Measurements from ENCODE around the gene MELTF. TPM values are rescaled to one million over a fixed set of nuclear protein-coding genes. Genes with fewer than 3 reads are reported as not detected.

The MELTF gene
- total and polyA plus RNA-seq, 9 of the 15 experiments (the other 6 are each of a cell fraction or from before 2014, with no cell fraction given): 0.35 to 10.5 (median 4.5) TPM

- Histone ChIP-seq H3K9me3 (replicated peaks; ENCODE audit: control insufficient read depth, insufficient read depth, low read depth, low read length) (no peaks in the 10 kb centered on the region), H3K4me3 (no peak overlapping the region), H3K9ac (ENCODE audit: insufficient read depth in 1 of 2, low read depth in 2 of 2, low read length in 2 of 2) (peak overlapping the region in 1 of 2 experiments; percentile 28; a peak in 1 of 4 replicates), H3K4me2 (ENCODE audit: insufficient read depth, low read length) (no peak overlapping the region), H3K36me3 (ENCODE audit: control insufficient read depth, insufficient read depth, low read length) (peaks cover 5% of the 10 kb centered on the region; the same call in 1 of the 3 replicates), H3K4me1 (replicated peaks in 1 of 2; ENCODE audit: control insufficient read depth in 2 of 2, insufficient read depth in 2 of 2, low read length in 2 of 2) (peaks cover 12 to 60% of the 10 kb centered on the region in 2 experiments), H3K27ac (ENCODE audit: extremely low read depth, low read depth, low read length) (no peak overlapping the region), H2AFZ (ENCODE audit: low read depth, low read length) (no peak overlapping the region), H3K27me3 (ENCODE audit: control insufficient read depth in 2 of 2, insufficient read depth in 2 of 2, low read length in 2 of 2) (peaks cover 9 to 11% of the 10 kb centered on the region in 2 experiments; a peak in 4 of 5 replicates), H3K79me2 (ENCODE audit: control insufficient read depth, insufficient read depth, low read length) (peaks cover under 1% of the 10 kb centered on the region; the same call in 1 of the 3 replicates), H3K9me1 (ENCODE audit: control insufficient read depth, insufficient read depth, low read length) (peaks cover 3% of the 10 kb centered on the region), H4K20me1 (replicated peaks; ENCODE audit: control insufficient read depth, insufficient read depth, low read length) (peaks cover 6% of the 10 kb centered on the region; the same call in 1 of the 2 replicates)
- CTCF ChIA-PET (ENCODE audit: low intra/inter-chr PET ratio): no interaction called here
- DNase-seq (ENCODE audit: extremely low read depth in 1 of 4, low spot score in 3 of 4) (no peak), FAIRE-seq (no peak), ATAC-seq (no peak)
- POLR2A ChIA-PET: interaction anchor here (1.1 to 2.2 kb wide), 3 partner anchors 7 to 241 kb away, joined by 3 to 5 read pairs (median 3); no protein-coding TSS in a partner anchor
- in situ Hi-C loops (cut with MboI): no loop called here
- BruUV-seq (replicated peaks): no TSS peak
- 63% methylated on average over 16 of the region's 36 CpGs for WGBS (ENCODE audit: insufficient coverage, low coverage, missing lambda C conversion rate)
- intact Hi-C loops (cut with micrococcal nuclease): no loop called here
- TF ChIP-seq NELFE (IDR thresholded peaks at IDR 0.05; ENCODE audit: insufficient read depth, insufficient read length) (no peak), PHB (CRISPR knock-in tag; IDR thresholded peaks at IDR 0.05) (no peak), ZNF239 (CRISPR knock-in tag; IDR thresholded peaks at IDR 0.05) (no peak), PTBP1 (IDR thresholded peaks at IDR 0.05; ENCODE audit: low read depth, low read length) (no peak), CEBPZ (IDR thresholded peaks at IDR 0.05; ENCODE audit: borderline replicate concordance, low read depth, low read length) (no peak), STAT6 (CRISPR knock-in tag; IDR thresholded peaks at IDR 0.05) (no peak), MCM2 (IDR thresholded peaks at IDR 0.05; ENCODE audit: low read depth) (no peak), SREBF1 (IDR thresholded peaks at IDR 0.05; ENCODE audit: borderline replicate concordance, low read depth, low read length) (no peak), ERF (CRISPR knock-in tag; IDR thresholded peaks at IDR 0.05) (no peak), ZBTB11 (CRISPR knock-in tag; IDR thresholded peaks at IDR 0.05) (no peak), PHF20 (IDR thresholded peaks at IDR 0.05; ENCODE audit: partially characterized antibody) (no peak), SP2 (IDR thresholded peaks at IDR 0.05; ENCODE audit: extremely low read depth, low read depth, low read length, poor library complexity, severe bottlenecking) (no peak)
These were observed 5.5 kb downstream of the MELTF start for GRCh38 chr3:197023998-197024651.

Data from K562 (cell line).